COLO668 (cell line): ENCODE measurements around the gene CTNS.
A peak's percentile ranks its signal among the peaks of the same experiment; 100 is the strongest.

Experiments used
- DNase-seq: peaks from one replicate; lab custom pipeline; 2025; ENCODE audit not compliant: unreplicated experiment; lab: John Stamatoyannopoulos, UW

Gene CTNS

DNA sequence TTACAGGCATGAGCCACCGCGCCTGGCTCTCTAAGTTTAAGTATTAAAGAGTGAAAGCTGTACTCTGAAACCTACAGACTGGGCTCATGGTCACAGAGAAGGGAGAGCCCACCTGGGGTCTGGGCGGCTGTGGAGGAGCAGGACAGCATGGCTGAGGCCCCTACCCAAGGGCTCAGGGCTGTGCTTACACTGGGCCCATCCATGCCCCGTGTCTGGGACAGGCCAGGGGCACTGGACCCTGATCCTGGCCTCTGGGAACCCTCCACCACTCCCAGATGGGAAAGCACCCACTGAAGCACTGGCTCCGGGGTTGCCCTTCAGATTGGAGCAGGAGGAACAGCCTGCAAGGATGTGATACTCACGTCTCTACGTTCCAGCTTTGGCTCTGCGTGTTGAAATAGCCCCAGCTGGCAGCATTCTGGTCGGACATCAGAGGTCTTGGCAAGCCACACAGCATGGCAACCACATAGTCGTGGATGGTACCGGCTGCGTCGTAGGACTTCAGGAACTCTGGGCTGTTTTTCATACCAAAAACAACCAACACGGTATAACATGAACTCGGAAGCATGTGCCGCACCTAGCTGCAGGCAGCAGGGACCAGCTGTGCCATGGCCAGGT lies 13.5 kb upstream of the CTNS start:
- DNase-seq = no peak

DNA sequence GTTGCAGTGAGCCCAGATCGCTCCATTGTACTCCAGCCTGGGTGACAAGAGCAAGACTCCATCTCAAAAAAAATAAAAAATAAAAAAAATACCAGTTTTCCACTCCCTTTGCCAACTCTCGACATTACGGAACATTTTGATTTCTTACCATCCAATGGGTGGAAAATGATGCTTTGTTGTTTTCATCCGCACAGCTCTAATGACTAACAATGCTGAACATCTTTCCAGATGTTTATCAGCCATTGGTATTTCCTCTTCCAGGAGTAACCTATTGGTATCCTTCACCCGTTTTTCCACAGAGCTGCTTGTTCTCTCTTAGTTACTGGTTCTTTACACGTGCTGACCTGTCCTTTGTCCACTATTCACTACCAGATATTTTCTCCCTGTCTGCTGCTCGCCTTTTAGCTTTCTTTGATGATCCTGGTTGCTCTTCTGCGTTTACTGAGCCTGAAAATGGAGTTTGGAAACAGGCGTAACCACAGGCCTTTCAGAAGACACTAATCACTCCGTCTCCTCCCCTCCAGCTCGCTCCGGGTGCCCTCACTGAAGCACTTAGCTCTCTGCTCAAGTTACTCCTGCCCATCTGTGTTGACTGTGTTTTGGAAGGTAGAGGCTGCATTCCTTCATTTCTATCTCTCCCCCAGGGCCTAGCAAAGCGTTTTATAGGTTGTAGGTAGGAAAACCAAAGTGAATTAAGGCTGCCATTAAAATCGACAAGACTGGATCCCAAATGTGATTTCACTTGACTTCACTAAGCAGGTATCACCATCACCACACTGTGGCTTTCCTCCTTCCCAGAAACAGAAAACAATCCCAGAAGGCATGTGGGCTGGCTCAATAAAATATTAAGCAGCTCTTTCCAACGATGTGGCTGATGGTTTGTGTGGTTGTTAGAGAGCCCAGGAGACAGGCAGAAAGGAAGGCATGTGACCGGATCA lies 9.5 kb upstream of the CTNS start:
- no peak for DNase-seq

DNA sequence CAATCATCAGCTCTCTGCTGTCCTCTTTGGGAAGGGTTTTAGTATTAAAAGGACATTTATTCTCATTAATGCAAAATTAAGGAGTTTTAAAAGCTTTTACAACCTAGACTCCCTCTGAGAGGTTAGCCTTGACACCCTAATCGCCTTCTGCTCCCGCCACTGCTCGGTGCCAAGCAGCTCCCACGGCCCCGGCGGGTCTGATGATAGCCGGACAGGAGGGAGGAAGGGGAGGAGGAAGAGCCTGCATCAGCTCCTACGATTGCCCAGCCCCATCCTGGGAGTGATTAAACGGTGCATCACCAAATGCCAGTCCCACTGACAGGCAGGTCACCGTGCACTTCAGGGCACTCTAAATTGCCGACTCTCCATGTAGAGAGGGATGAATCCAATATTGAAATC lies 8.8 kb upstream of the CTNS start:
- no peak for DNase-seq

DNA sequence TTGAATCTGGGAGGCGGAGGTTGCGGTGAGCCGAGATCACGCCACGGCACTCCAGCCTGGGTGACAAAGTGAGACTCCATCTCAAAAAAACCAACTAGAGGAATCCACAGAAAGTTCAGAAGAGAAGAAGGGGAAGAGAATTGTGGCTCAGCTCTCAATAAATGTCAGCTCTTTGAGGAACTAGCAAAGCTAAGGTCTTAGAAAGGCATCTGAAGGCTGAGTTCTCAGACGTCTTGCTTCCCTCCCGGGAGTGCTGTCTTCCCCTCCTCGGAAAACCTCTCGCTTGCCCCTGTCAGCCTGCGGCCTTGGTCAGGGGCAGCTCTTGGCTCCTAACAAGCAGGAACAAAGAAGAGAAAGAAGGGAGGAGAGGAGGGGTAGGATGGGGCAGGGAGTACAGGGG lies 5.8 kb upstream of the CTNS start:
- no peak for DNase-seq

DNA sequence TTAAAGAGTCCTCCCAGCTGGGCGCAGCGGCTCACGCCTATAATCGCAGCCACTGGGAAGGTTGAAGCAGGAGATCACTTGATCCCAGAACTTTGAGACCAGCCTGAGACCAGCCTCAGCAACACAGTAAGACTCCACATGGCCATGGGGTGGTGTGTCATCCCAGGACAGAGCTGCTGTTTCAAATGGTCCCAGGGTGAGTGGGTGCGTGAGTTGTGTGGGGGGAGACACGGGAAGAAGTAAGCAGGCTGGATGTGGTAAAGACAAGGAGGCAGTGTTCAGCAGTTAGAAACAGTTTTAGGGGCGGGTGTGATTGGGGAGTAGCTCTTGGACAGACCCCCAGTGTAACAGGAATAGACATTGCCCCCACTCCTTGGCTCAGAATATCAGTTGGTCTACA lies 4.3 kb upstream of the CTNS start:
- no peak for DNase-seq

DNA sequence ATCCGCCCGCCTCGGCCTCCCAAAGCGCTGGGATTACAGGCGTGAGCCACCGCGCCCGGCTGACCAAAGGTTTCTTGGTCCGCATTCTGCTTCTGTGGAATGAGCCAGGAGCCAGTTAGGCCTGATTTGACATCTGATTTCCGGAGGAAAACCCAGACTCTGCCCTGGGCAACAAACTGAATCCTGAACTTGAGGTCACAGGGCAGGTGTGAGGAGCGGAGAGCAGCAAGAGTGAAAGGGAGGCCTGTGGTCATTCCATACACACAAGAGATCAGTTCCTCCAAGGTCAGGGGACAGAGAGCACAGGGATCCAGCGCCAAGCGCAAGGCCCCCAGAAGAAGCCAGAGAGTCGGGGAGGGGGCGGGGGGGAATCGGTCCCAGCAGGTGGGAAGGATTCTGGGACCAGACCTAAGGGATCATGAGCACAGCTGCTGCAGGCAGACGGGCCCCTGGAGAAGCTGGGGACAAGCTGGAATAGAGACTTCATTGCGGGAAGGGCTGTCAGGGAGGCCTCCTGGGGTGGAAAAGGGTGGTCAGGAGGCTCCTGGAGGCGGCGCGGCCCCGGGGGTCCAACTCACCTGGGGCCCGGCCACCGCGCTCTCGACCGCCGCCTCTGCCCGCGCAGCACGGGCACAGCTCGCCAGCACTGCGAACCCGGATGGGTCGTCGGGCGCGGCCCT lies 946 bp upstream of the CTNS start:
- DNase-seq = peak; percentile 19

DNA sequence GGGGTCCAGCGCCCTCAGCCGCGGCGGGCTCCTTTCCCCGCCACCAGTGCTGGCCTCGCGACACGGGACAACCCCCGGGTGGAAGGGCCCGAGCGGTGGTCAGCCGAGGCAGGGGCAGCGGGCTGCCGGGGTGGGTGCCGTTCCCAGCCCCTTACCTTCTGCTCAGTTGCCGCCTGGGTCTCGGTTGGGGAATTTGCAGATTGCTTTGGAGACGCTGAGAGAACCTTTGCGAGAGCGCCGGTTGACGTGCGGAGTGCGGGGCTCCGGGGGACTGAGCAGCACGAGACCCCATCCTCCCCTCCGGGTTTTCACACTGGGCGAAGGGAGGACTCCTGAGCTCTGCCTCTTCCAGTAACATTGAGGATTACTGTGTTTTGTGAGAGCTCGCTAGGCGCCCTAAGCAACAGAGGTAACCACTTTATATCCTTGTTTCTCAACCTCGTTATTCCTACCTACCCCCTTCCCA lies 381 bp downstream of the CTNS start:
- no peak for DNase-seq

DNA sequence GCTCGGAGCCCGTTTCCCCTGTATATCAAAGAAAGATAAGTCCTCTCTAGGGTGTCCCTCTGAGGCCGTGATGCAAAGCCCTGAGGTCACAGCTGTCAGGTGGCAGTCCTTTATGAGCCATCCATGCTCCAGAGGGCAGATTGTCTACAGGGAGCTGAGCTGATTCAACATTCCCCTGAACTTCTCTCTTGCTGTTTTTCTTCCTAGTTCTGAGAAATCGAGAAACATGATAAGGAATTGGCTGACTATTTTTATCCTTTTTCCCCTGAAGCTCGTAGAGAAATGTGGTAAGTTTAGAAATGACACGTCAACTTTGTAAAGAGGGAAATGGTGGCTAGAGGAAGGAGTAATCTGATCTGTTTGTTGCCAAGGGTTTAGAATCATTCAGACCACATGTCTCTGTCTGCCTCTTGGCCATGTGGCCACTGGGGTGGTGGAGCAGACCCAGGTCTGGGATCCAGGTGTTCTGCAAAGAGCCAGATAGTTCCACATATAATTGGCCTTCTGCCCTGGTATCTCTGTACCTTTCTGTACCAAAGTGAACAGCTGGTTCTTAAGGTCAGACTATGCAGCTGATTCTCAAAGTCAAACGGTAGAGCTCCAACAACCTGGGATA lies 3.5 kb downstream of the CTNS start:
- peak; percentile 2 for DNase-seq

DNA sequence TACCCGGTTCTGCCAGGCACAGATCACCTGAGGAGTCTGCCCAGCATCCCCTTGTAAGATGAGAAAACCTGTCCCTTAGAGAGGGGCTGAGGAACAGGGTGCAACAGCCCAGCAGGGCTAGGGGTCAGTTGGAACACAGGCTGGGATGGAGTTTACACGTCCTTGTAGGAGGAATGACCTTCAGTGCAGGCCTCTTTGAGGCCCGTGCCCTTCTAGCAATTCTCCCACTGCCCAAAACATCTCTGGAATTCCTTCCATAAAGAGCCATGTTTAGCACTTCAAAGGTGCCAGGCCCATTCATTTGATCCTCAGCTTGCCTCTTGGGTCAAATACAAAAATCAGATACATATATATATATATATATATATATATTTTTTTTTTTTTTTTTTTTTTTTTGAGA lies 4.5 kb downstream of the CTNS start:
- no peak for DNase-seq

DNA sequence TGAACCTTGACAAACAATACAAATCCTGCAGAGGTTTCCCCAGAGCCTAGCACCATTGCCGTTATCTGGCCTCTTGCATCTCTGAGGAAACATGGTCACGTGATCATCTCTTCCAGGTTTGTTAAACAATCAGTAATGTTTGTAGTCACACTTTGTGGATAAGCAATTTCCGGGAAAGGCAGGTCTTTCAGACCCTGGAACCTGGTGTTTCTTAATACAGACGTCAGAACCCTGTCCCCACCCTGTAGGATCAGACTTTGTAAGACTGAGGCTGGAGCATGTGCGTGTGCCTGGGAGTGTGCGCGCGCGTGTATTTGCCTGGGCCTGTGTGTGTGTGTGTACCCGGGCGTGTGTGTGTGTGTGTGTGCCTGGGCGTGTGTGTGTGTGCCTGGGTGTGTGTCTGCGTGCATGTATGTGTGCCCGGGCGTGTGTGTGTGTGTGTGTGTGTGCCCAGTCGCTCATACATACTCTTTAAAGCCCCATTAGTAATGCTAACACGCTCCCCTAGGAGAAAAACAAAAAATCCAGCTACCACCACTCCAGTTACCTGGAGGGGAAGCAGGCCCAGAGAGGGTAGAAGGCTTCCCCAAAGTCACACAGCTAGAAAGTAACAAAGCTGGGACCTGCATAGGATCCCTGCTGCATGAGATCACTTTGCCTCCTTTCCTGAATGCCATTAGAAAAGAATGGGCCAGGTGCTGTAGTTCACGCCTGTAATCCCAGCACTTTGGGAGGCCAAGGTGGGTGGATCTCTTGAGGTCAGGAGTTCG lies 5.3 kb downstream of the CTNS start:
- DNase-seq = no peak

DNA sequence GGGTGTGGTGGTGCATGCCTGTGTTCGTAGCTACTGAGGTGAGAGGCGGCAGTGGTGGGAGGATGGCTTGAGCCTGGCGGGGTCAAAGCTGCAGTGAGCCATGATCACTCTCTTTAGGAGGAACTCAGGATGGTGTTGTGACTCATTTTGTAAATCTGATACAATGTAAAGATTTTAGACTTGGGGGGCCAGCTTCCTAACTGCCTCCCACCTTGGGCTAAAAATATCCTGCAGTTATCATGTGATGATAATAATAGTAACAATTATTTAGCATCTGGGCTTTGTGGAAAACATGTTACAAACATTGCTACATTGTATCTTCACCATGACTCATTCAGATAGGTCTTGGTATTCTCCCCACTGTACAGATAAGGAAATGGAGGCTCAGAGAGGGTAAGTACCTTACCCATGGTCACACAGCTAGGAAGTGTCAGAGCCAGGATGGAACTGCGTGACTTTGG lies 7.4 kb downstream of the CTNS start:
- no peak for DNase-seq

DNA sequence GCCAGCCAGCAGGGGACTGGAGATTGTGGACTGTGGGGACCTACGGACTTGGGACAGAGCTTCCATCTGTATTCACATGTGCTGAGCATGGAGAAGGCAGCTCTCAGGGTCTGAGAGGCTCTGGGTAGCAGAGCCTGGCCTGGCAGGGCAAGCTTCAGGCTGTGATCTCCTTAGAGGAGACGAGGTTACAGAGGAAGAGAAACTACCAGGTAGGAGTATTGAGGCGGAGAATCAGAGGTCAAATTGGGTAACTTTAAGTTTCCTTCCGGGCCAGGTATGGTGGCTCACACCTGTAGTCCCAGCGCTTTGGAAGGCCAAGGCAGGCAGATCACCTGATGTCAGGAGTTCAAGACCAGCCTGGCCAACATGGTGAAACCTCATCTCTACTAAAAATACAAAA lies 8.8 kb downstream of the CTNS start:
- no peak for DNase-seq

DNA sequence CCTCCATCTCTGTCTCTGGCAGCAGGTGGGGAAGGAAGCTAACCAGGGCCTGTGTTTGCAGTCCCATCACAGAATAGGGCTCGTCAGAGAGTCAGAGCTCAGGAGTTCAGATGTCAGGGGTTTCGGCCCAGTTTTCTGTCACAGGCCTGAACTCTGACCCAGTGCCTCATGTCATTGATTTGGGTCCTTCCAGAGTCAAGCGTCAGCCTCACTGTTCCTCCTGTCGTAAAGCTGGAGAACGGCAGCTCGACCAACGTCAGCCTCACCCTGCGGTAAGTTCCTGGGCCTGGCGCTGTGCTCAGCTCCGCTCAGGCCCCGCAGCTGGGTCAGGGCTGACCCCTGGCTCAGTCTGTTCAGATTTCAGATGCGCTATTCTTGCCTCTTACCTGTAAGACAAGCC lies 10.7 kb downstream of the CTNS start:
- DNase-seq = no peak

DNA sequence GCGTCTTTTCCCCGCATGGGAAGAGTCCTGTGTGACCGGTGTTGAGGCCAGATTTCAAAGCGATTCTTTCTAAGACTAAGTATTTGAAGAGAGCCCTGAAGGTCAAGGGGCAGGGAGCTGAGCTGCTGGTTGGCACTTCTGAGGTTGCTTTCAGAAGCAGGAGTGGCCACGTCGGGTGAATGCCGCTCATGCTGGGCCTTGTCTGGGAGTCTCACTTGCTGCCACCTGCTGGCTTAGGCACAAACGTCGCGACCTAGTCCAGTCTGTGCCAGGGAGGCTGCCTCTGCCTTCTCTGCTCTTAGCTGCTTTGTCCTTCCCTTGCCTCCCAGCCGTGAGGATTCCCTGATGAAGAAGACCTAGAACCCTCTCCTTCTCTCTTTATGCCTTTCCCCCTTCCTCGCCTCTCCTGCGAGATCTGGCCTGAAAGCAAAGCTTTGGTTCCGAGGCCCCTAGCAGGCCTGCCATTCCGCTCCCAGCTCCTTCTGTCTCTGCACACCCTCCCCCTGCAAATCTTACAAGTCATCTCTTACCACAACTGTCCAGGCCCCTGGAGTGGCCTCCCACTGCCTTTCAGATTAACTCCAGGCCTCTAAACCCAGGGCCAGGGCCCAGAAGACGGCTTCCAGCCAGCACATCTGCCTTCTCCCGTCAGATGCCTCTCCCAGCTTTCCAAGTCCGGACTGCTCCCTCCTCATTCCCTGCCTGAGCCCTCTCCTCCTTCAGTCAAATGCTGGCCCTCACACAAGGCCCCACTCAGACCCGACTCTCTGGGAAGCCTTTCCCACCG lies 11.4 kb downstream of the CTNS start:
- peak; percentile 37 for DNase-seq

DNA sequence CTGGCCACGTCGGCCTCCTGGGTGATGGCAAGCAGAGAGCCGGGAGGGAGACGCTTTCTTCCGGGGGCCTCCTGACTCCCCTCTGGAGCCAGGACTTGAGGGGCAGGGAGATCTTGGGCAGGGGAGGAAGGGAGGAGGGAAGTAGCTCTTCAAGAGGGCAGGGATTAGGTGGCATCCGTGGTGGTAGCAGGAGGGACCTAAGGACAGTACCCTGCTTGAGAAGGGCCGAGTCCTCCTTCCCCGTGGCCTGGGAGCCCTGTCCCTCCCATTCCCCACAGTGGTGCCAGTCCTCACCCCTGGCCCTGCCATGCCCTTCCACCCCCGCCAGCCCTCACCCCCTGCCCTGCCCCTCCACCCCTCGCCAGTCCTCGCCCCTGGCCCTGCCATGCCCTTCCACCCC lies 19.2 kb downstream of the CTNS start:
- no peak for DNase-seq

DNA sequence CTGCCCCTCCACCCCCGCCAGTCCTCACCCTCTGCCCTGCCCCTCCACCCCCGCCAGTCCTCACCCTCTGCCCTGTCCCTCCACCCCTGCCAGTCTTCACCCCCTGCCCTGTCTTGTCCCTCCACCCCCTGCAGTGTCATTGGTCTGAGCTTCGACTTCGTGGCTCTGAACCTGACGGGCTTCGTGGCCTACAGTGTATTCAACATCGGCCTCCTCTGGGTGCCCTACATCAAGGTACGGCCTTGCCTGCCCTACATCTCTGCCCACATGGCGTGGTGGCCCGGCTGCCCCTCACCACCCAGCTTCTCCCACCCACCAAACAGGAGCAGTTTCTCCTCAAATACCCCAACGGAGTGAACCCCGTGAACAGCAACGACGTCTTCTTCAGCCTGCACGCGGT lies 19.8 kb downstream of the CTNS start:
- DNase-seq = no peak

DNA sequence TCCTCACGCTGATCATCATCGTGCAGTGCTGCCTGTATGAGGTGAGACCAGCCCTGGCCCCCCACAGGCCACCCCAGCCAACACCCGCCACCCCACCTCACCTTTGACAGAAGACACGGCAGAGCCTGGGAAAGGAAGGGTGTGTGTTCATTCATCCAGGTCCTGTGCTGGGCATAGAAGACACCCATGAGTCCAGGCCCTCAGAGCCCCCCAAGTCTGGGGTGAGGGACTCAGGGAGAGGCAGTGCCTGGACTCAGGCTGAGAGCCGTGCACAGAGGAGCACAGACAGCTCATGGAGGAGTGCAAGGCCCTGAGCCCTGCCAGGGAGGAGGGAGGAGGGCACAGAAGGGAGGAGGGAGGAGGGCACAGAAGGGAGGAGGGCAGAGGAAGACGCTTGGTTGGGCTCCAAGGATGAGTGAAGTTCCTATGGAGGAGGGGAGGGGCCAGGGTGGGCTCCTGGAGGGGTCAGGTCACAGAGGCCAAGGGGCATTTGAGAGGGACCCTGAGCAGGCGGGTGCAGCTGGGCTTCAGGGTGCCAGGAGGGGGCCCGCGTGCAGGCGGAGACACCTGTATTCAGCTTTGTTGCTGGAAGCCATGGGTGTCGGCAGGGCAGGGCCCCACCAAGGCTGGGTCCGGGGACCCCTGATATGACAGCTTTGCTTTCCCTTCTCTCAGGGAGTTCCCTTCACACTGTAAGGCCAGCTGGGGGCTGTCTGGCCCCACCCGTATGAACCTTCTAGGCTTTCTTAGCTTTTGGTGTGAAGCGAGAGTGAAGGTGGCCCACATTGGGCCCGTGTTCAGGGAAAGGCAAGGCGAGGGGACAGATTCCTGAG lies 20.4 kb downstream of the CTNS start:
- DNase-seq = no peak

DNA sequence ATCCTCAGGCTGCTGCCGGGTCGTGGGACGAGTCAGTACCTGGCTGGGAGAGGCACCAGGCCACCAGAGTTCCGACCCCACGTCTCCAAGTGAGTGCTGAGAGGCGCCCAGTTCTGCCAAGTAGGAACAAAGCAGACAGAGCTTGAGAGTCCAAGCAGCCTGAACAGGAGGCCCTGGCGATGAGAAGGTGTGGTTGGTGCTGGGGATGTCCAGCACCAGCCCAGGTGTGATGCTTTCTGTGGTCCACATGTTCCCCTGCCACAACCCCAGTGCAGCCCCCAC lies 21.0 kb downstream of the CTNS start:
- DNase-seq = no peak
